Stimulated activated CD8-positive, alpha-beta memory T cell treated with anti-CD3 and anti-CD28 coated beads, Interleukin-4, amount 100 ng/mL, for 4 hours (primary cell): Measurements from ENCODE around the gene SMARCA2.

Source experiments
- DNase-seq, 2 donors: peaks; one replicate each; pipeline ENCODE4 v3.0.0-alpha.2; 2020; ENCODE audit warnings: low read depth in 2 of 2, low spot score in 1 of 2

Gene SMARCA2

GRCh38 chr9:2208465-2208864 is 193.3 kb downstream of the SMARCA2 start:
- no peak for DNase-seq

DNA sequence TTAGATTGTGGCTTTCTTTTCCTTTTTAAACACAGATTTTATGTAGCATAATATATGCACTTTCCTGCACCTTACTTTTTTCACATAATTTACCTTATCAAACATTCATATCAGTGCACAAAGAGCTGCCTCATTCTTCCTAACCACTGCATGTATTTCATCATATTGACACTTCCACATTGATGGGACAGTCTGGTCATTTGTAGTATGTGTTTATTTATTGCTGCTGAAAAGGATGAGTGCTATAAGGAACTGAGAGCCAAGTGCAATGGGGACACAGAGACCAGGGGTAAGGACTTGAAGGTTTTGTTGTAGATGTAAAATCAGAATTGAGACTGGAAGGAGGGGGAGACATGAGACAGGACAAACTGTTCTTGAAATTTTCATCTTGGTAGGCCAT is 193.8 kb downstream of the SMARCA2 start:
- DNase-seq: no peak

- no peak for DNase-seq
Measured at GRCh38 chr9:2209400-2209799, 194.3 kb downstream of the SMARCA2 start.

DNA sequence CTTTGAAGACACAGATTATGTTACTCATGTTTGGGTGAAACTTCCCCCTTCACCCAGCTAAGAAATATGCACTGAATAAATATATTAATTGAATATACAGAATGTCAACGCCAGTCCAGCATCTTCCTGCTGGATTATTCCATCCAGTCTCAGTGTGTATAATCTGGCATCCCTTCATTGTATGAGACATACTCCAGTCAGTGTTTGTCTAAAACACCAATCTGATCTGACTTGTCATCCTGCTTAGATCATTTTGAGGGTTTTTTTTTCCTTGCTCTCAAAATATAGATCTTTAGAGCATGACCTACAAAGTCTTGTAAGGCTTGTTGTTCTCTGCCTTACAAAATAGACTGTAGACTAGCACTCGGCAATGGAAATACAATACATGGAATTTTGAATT is 195.1 kb downstream of the SMARCA2 start:
- no peak for DNase-seq

- no peak for DNase-seq
Measured at GRCh38 chr9:2213830-2214468, 198.8 kb downstream of the SMARCA2 start.

DNA sequence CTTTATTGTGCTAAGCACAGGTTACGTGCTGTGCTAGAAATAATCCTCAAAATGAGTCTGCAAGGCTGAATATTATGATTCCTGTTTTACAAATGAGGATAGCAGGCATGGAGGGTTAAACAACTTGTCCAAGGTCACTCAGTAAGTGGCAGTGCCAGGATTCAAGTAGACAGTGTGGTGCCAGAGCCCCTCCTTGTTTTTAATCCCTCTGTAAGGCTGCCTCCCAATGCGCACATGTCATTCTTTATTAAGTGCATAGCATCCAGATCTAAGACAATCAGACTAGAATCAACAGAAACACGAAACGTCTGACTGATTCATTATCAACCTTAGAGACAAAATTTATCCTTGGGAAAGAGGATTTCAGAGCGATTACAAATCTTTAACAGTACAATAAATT is 199.6 kb downstream of the SMARCA2 start:
- DNase-seq: no peak

DNA sequence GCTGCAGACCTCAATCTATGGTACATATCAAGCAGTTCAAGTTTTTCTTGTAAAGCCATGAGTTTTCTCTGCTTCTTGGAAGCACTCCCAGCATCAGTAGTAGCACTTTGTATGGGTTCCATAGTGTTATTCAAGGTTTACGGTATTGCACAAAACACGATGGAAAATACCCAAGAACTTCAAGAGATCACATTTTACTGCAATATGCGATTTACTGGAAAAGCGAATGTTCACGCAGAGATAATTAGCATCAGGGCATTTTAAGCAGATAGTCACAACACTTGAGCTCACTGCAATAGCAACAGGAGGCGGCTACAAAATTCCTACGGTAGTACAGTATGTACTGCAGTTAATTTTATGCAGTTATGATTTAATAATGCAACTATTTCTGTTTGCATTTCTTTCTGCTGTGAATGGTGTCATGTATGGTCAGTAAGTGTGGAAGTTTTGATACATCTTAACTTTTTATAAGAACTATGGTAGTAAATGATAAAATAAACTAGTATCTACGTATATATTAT is 200.8 kb downstream of the SMARCA2 start:
- no peak for DNase-seq

GRCh38 chr9:2216591-2216990 is 201.4 kb downstream of the SMARCA2 start:
- no peak for DNase-seq

DNA sequence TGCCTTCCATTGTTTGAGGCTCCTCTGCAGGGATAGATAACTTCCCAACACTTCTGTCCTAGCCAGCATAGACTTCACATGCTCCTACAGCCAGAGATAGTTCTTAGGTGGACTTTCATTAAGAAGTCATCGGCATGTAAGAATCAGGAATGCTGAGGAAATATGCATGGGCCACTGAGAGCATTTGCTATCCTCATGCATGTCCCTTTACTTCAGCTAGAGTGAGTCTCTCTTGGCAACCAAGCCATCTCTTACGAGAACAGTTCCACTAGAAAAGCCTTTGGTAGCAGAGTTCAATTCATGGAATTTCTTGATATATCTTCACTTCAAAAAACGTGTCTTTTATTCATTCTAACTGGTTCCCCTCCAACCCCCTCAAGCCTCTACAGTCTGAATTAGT is 202.4 kb downstream of the SMARCA2 start:
- no peak for DNase-seq

DNA sequence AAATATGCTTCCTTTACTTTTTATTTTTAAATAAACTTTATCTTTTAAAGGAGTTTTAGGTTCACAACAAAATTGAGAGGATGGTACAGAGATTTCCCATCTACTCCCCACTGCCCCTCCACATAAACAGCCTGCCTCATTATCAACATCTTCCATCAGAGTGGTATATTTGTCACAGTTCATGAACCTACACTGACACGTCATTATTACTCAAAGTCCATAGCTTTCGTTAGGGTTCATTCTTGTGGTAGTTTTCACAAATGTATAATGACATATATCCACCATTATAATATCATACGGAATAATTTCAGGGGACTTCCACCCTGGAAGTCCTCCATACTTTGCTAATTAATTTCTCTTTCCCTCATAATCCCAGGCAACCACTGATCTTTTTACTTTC is 204.9 kb downstream of the SMARCA2 start:
- no peak for DNase-seq

GRCh38 chr9:2227144-2227867 is 212.2 kb downstream of the SMARCA2 start:
- DNase-seq: no peak

DNA sequence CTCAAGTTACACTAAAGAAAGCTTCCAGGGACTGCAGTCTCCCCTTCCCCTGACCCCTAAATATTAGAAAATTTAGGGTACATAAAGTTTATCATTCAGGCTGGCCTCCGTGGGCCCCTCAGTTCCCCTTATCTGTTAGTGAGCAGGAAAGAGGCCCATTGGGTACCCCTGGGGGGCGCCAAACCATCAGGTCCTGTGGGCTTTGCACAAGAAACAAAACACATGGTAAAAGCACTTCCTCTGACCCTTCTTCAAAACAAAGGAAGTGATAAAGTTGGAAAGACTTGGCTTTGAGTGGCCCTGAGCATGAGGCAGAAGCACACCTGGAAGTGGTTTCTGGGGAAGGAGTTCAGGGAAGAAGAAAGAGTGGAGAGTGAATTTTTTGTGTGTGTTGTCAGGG is 213.0 kb downstream of the SMARCA2 start:
- DNase-seq: no peak

DNA sequence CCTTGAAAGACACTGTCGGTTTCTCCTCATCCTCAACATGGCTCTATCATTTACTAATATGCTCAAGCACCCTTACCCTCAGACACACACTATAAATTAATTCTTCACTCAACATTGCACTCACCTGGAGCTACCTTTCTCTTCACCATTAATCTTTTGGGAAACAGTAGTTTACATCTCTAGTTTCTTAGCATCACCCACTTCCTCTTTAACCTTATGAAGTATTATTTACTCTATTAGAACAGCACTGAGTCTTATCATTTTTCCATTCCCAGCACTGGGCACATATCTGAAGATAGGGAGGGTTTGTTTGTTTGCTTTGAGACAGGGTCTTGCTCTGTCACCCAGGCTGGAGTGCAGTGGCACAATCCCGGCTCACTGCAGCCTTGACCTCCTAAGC is 213.5 kb downstream of the SMARCA2 start:
- no peak for DNase-seq

DNA sequence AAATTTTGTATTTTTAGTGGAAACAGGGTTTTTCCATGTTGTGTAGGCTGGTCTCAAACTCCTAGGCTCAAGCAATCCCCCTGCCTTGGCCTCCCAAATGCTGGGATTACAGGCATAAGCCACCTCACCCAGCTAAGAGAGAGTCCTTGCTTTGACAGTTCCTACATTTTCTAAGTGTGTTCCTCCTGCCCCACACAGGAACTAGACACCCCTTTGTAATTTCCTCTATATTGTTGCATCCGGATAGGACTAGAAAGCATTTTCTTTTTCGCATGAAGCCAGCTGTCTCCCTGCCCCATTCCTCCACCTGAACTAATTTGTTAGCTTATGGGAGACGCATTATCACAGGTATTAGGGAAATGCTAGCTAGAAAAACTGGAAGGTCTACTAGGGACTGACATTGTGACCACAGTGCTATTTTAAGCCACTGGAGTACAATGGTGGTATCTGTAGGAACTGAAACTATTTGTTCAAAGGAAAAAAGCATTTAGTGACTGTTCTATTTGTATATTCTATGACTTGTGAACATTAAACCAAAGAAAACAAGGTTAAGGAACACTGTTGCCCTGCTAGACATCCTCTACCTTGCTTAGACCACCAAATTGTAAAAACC is 214.1 kb downstream of the SMARCA2 start:
- no peak for DNase-seq

DNA sequence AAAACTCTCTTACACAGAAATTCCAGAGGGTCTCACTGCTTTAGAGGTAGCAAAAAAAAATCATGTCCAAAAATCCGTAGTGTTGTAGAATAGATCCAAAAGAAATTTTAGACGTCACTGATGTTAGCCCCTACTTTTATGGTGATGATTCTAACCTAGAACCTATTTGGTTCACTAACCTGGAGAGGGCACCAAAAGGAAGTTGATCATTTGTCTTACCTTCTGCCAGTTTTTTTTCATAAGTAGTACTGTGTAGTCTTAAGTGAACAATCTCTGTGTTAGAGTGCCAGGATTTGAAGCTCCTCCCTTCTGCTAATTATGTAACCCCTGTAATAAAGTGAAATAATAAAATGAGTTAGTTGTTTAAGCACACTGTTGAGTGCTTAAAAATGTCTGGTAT is 215.2 kb downstream of the SMARCA2 start:
- DNase-seq: no peak

GRCh38 chr9:2231101-2231500 is 216.0 kb downstream of the SMARCA2 start:
- no peak for DNase-seq

DNA sequence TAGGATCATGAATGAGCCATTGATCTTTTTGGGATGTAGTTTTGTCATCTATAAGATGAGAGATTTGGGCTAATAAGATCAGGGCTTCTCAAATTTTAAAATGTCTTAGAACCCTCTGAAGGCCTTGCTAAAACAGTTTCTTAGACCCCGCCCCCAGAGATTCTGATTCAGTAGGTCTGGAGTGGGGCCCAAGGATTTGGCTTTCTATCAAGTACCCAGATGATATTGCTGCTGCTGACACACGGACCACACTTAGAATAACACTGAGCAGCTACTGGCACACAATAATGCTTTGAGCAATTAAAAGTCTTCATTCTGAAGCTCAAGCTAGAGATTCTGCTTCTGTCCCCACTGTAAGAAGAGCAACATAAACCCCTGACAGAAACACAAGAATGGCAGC is 216.7 kb downstream of the SMARCA2 start:
- DNase-seq: no peak

GRCh38 chr9:2233274-2233673 is 218.1 kb downstream of the SMARCA2 start:
- no peak for DNase-seq

DNA sequence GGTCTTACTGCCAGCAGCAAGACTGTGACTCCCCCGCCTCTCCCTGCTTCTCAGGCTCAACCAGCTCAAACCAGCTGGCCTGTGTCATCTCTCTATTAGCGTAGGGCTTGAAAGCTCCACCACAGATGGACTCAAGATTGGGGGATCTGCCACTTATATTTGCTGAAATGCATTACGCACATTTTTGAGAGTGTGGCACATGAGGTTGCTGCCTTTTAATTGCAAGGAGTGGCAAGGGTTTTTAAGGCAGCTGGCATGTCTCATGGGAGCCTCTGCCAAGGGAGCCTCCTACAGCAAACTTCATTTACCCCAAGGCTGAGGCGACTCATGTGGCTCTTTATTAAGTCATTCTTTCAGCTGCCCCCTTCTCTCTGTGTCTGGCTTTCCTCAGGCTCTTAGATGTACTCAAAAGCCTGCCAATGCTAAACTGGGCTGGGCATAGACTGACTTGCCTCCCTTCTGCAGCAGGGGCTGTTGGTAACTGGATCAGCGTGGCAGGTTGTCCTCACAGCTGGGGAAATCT is 219.3 kb downstream of the SMARCA2 start:
- DNase-seq: no peak

DNA sequence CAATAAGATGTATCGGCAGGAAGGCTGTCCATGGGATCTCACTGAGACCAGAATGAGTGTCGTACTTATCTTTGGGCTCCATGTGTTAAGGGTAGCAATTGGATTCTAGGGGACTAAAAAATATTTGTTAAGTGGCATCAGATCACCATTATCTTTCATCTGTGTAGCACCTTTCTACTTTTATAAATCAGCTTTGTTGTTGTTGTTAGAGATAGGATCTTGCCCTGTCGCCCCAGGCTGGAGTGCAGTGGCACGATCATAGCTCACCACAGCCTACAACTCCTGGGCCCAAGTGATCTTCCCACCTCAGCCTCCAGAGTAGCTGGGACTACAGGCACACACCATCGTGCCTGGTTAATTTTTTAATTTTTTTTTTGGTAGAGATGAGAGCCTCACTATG is 220.5 kb downstream of the SMARCA2 start:
- DNase-seq: no peak

DNA sequence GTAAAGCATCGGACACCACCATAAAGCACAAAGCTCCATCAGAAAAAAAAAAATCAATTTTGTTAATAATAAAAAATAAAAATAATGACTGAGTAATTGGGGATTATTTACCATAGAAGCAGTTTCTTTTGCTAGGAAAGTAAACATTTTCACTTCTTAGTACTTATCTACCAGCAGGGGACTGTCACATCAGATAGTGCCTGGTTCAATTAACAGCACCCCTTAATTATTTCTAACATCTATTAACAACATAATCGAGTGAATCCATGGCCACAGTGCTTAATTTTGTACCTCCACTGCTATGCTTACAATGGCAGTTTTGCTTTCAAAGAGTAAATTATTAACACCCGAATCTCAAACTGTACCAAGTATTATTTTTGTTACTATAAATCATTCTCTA is 221.7 kb downstream of the SMARCA2 start:
- no peak for DNase-seq

DNA sequence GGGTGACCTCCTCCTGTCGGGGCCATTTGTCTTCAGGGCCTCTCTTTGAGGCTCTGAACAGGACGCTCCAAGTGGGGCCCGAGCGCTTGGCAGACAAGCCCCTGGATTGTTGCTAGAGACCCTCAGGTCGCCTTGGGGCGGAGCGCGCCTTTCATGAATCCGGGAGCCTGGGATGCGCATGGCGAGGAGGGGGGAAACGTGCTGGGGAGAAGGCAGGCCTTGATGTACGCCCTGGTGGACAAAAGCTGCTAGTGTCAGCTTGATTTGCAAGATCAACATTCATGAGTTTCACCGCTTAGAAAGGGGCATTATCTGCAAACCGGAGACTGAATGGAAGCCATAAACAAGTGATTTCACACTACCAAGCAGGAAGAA is 226.3 kb downstream of the SMARCA2 start:
- DNase-seq: no peak
